Measurements from ENCODE around the gene POLR1G. TPM values are rescaled to one million over a fixed set of nuclear protein-coding genes. Genes with fewer than 3 reads are reported as not detected.
"Not testable (repeated sequence)": the region's sequence is repeated elsewhere in the genome, so short reads cannot be mapped to it uniquely, and the experiment has no call there.

Gene POLR1G
- polyA plus RNA-seq, 1 donor from 2014 or later, result 2.2 TPM

DNA sequence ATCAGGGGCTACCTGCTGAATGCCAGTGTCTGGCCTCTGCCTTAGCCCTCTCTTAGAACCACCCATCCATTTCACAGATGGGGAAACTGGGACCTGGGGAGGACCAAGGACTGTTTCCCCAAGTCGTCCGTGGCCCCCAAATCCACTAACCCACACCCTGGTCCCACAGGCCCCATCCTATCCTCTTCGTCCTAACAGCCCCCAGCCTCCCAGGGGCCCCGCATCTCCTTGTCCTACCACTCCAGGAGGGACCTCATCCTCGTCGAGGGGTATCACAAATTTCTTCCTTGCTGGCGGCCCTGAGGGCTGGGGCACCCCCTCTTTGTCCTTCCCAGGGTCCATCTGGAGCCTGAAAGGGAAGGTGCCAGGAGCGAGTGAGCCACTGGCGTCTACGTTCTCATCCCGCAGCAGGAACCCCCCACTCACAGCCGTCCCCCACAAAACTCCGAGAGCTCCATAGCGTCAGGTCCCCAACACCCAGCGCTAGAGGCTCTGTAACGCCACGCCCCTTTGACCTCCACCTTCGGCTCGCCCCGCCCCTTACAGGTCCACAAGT is 16.7 kb downstream of the POLR1G start:
- Mint-ChIP-seq H3K4me3 (peak overlapping the region; percentile 80 to 97 (median 94)), H3K4me1 (peaks cover 28 to 50% (median 49%) of the 10 kb centered on the region in 3 donors), H3K27me3 (peaks cover 4% of the 10 kb centered on the region), H3K36me3 (peaks cover 7% of the 10 kb centered on the region), H3K9me3 (no peaks in the 10 kb centered on the region), H3K27ac (peak overlapping the region; percentile 67 to 96 (median 88))

GRCh38 chr19:45423589-45424190 is 17.2 kb downstream of the POLR1G start, which contains the start of gene ERCC1:
ERCC1 (minus strand) TSS chr19:45423917; CDS start chr19:45423374, 543 bp downstream.
- Mint-ChIP-seq H3K9me3 (no peaks in the 10 kb centered on the region), H3K36me3 (peaks cover 7% of the 10 kb centered on the region), H3K27me3 (peaks cover 8% of the 10 kb centered on the region), H3K27ac (peak within 1 kb of the TSS; percentile 67 to 96 (median 88)), H3K4me3 (peak within 1 kb of the TSS; percentile 80 to 97 (median 94)), H3K4me1 (peaks cover 25 to 50% (median 49%) of the 10 kb centered on the region in 3 donors)

DNA sequence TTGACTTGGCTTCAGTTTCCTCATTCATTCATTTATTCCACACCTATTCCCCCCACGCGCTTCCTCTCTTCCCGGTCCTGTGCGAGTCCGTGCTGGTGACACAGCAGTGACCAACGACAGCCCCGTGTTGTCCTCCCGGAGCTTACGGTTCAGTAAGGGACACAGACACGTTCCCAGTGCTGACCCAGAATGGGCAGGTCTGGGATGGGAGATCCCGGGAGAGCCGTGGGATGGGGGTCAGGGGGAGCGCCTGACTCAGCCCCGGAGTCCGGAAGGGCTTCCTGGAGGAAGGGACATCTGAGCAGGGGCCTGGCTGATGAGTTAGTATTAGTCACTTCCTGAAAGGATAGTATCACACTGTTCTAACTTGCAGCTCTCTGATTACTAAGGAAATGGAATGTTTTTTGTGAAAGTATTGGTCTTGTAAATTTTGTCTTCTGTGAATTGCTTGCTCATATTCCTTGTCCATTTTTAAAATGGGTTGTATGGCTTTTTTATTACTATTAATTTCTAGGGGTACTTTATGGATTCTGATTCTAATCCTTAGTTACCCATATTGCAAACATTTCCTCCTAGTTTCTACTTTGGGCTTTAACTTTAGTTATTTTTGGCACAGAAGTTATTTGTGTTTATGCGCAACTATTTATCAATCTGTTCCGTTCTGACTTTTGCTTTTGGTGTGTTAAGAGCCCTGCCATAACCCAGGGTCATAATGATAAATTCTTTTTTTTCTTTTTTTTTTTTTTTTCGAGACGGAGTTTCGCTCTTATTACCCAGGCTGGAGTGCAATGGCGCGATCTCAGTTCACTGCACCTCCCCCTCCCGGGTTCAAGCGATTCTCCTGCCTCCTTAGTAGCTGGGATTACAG is 18.0 kb downstream of the POLR1G start:
- Mint-ChIP-seq H3K9me3 (no peaks in the 10 kb centered on the region), H3K4me1 (peaks cover 19 to 44% (median 42%) of the 10 kb centered on the region in 3 donors), H3K27ac (peak overlapping the region; percentile 31 to 96 (median 67)), H3K4me3 (peak overlapping the region; percentile 80 to 97 (median 94)), H3K36me3 (peaks cover 7% of the 10 kb centered on the region), H3K27me3 (peaks cover 8% of the 10 kb centered on the region)

DNA sequence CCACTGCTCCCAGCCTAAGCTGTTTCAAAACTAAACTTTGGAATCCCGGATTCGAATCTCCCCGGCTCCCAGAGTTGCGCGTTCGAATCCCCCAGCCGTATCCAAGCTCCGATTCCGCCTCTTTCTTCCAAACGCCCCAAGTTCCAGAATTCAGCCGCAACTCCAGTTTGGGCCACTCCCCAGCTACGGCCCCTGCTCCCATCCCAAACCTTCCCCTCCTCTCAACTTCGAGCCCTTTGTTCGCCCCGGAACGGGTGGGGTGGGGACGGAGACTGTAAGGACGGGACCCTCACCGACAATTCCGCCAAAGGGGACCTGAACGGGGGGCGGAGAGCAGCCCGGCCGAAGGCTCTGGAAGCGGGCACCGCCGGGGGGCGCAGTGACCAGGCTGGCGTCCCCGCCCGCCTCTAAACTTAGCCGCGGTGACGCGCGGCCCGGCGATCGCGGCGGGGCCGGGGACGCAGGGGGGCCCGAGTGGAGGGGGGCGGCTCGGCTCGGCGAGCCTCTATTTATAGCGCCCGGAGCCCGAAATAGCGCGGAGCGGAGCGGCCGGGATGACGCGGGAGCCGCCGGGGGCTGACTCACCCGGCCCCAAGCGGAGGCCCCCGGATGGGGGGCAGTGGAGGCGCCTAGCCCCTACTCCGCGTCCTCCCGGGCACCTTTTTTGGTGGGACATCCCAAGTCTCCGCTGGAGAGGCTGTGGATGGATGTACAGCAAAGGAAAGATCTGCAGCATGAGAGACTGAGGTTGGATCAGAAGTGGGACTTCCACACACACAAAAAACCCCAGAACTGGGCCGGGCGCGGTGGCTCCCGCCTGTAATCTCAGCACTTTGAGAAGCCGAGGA is 22.2 kb downstream of the POLR1G start:
- Mint-ChIP-seq H3K36me3 (no peaks in the 10 kb centered on the region), H3K27me3 (peaks cover 8% of the 10 kb centered on the region), H3K4me3 (peak overlapping the region; percentile 29 to 85 (median 74)), H3K9me3 (no peaks in the 10 kb centered on the region), H3K27ac (no peak overlapping the region), H3K4me1 (peaks cover 11 to 19% (median 18%) of the 10 kb centered on the region in 3 donors)

DNA sequence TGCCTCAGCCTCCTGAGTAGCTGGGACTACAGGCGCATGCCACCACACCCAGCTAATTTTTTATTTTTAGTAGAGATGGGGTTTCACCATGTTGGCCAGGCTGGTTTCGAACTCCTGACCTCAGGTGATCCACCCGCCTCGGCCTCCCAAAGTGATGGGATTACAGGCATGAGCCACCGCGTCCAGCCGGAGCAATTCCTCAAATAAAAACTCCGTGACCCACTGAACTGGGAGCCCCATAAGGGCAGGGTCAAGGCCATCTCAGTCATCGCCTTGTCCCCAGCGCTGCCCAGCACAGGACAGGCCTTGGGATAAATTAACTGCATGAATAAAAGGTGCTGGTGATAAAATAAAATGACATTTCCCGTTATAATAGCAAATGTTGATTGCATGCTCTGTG is 23.5 kb downstream of the POLR1G start:
- not testable (repeated sequence) for H3K36me3 Mint-ChIP-seq, H3K4me1 Mint-ChIP-seq, H3K27ac Mint-ChIP-seq, H3K9me3 Mint-ChIP-seq, H3K27me3 Mint-ChIP-seq
- peak overlapping the region in 2 of 4 donors; percentile 23 to 28 for H3K4me3 Mint-ChIP-seq

DNA sequence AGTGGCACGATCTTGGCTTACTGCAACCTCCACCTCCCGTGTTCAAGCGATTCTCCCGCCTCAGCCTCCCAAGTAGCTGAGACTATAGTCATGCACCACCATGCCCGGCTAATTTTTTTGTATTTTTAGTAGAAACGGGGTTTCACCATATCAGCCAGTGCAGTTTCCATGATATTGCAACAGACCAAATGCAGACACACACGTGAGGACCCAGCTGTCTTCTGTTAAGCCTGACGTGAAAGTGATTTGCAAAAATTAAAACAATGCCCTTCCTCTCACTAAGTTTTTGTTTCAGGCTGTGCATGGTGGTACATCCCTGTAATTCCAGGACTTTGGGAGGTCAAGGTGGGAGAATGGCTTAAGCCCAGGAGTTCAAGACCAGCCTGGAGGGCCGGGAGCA is 24.6 kb downstream of the POLR1G start:
- not testable (repeated sequence) for H3K9me3 Mint-ChIP-seq, H3K27me3 Mint-ChIP-seq, H3K4me1 Mint-ChIP-seq, H3K36me3 Mint-ChIP-seq
- Mint-ChIP-seq H3K4me3 (peak overlapping the region in 1 of 4 donors; percentile 23), H3K27ac (peak overlapping the region in 1 of 3 donors; percentile 48)

GRCh38 chr19:45432543-45432942 is 26.1 kb downstream of the POLR1G start:
- H3K4me1 Mint-ChIP-seq, H3K27me3 Mint-ChIP-seq, H3K36me3 Mint-ChIP-seq, H3K27ac Mint-ChIP-seq, H3K4me3 Mint-ChIP-seq, H3K9me3 Mint-ChIP-seq: not testable (repeated sequence)

GRCh38 chr19:45437328-45437727 is 30.9 kb downstream of the POLR1G start:
- Mint-ChIP-seq H3K4me3 (peak overlapping the region in 2 of 4 donors; percentile 6 to 33), H3K36me3 (no peaks in the 10 kb centered on the region), H3K27ac (no peak overlapping the region), H3K9me3 (no peaks in the 10 kb centered on the region), H3K27me3 (no peaks in the 10 kb centered on the region), H3K4me1 (peaks cover 5 to 9% (median 8%) of the 10 kb centered on the region in 3 donors)

DNA sequence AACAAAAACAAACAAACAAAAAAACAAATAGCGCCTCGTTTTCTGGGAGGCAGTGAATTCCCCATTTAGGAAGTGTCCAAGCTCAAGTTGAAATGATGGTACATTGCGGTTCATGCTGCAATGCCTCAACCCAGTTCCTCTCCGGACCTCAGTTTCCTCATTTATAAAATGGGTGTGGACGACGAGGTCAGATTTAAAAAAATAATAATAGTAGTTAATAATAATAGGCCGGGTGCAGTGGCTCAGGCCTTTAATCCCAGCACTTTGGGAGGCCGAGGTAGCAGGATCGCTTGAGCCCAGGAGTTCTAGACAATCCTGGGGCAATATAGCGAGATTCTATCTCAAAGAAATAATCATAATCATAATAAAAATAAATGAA is 32.7 kb downstream of the POLR1G start:
- Mint-ChIP-seq H3K4me1 (peaks cover 12 to 18% (median 15%) of the 10 kb centered on the region in 3 donors), H3K4me3 (peak overlapping the region in 3 of 4 donors; percentile 65 to 86 (median 78)), H3K27me3 (no peaks in the 10 kb centered on the region), H3K27ac (peak overlapping the region in 1 of 3 donors; percentile 94), H3K36me3 (no peaks in the 10 kb centered on the region), H3K9me3 (no peaks in the 10 kb centered on the region)

DNA sequence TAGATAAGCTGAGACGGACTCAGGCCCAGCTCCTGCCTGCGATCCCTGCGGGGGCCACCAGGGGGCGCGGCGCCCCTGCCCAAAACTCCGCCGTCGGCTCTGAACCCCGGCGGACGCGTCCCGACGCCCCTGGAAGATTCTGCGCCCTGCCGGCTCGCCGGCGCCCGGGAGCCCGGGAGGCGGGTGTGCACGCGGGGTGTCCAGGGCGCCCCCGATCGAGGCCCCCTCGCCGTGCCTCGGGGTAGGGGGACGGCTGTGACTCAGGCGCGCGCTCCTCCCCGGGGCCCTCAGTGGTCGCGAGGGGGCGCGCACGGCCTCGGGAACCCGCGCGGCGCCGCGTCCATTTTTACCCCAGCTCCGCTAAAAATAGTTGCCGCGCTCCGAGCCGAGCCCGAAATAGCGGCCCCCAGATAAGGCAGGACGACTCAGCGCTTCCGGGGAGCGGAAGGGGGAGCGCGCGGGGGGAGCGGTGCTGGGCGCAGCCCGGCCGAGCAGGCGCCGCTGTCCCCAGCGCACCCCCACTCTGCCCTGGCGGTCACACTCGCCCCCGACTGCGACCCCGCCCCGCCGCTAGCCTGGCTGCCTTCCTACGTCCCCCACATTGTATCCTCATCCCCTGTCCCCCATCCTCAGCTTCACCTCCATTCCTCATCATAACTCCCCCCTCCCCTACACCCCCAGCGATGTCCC is 33.3 kb downstream of the POLR1G start:
- Mint-ChIP-seq H3K36me3 (no peaks in the 10 kb centered on the region), H3K4me3 (peak overlapping the region; percentile 70 to 89 (median 82)), H3K27ac (peak overlapping the region in 2 of 3 donors; percentile 72 to 94), H3K4me1 (peaks cover 17 to 23% (median 19%) of the 10 kb centered on the region in 3 donors), H3K9me3 (no peaks in the 10 kb centered on the region), H3K27me3 (no peaks in the 10 kb centered on the region)

DNA sequence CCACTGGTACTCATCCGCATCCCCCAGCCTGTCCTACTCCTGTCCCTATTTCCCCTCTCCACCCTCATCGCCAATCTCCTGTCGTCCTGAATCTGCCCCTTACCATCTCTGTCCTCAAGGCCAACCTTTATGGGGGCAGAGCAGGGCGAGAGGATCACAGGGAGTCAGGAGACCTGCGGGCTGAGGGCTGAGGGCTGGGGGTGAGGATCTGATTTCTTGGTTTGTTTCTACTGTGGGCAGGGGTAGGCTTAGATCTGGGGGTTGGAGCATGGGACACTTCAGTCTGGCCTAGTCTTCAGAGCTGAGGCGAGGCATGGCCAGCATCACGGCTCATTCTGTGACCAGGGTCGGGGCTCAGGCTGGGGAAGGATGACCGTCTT is 33.8 kb downstream of the POLR1G start:
- H3K27me3 Mint-ChIP-seq, result no peaks in the 10 kb centered on the region
- no peaks in the 10 kb centered on the region for H3K9me3 Mint-ChIP-seq
- H3K4me3 Mint-ChIP-seq, result peak overlapping the region; percentile 70 to 89 (median 80)
- H3K27ac Mint-ChIP-seq, result peak overlapping the region; percentile 72 to 94 (median 83)
- no peaks in the 10 kb centered on the region for H3K36me3 Mint-ChIP-seq
- peaks cover 19 to 27% (median 23%) of the 10 kb centered on the region in 3 donors for H3K4me1 Mint-ChIP-seq

DNA sequence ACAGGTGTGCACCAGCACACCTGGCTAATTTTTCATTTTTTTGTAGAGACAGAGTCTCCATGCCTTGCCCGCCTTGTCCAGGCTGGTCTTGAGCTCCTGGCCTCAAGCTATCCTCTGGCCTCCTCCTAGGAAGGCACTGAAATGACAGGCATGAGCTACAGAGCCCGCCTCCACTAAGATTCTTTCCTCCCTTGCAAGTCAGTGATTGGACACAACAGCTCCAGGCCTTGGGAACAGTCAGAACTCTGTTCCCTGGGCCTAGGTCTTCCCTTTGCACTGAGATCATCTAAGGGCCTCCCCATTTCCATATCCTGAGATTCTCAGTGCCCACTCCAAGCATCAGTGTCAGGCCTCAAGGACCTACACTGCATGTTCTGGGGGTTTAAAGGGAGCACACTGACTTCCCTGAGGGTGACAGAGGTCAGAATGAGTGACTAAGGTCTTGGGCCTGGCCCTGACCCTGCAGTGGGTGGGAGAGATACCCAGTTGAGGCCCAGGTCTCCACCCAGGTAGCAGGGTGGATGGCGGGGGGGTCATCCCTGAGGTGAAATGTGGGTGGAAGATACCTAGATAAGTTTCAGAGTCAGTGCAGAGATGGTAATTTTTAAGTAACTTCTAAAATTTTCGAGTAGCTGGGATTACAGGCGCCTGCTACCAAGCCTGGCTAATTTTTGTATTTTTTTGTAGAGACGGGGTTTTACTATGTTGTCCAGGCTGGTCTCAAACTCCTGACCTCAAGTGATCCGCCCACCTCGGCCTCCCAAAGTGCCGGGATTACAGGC is 34.6 kb downstream of the POLR1G start:
- Mint-ChIP-seq H3K27me3 (no peaks in the 10 kb centered on the region), H3K36me3 (peaks cover under 1% of the 10 kb centered on the region), H3K4me1 (peaks cover 20 to 30% (median 27%) of the 10 kb centered on the region in 3 donors), H3K4me3 (peak overlapping the region; percentile 2 to 86 (median 72)), H3K9me3 (no peaks in the 10 kb centered on the region), H3K27ac (peak overlapping the region; percentile 72 to 94 (median 83))

- Mint-ChIP-seq H3K4me3 (peak overlapping the region in 2 of 4 donors; percentile 39 to 93), H3K4me1 (peaks cover 25 to 34% (median 32%) of the 10 kb centered on the region in 3 donors), H3K9me3 (no peaks in the 10 kb centered on the region), H3K27me3 (no peaks in the 10 kb centered on the region), H3K36me3 (peaks cover 2% of the 10 kb centered on the region), H3K27ac (peak overlapping the region; percentile 81 to 98 (median 97))
These were observed 35.9 kb downstream of the POLR1G start for GRCh38 chr19:45442408-45442777.
